UCSD-AML1 (cell line): Measurements from ENCODE around the gene AP2A1.

Experiments used
- DNase-seq: peaks from one replicate; lab custom pipeline; 2025; ENCODE audit not compliant: unreplicated experiment; lab: John Stamatoyannopoulos, UW

Gene AP2A1

DNA sequence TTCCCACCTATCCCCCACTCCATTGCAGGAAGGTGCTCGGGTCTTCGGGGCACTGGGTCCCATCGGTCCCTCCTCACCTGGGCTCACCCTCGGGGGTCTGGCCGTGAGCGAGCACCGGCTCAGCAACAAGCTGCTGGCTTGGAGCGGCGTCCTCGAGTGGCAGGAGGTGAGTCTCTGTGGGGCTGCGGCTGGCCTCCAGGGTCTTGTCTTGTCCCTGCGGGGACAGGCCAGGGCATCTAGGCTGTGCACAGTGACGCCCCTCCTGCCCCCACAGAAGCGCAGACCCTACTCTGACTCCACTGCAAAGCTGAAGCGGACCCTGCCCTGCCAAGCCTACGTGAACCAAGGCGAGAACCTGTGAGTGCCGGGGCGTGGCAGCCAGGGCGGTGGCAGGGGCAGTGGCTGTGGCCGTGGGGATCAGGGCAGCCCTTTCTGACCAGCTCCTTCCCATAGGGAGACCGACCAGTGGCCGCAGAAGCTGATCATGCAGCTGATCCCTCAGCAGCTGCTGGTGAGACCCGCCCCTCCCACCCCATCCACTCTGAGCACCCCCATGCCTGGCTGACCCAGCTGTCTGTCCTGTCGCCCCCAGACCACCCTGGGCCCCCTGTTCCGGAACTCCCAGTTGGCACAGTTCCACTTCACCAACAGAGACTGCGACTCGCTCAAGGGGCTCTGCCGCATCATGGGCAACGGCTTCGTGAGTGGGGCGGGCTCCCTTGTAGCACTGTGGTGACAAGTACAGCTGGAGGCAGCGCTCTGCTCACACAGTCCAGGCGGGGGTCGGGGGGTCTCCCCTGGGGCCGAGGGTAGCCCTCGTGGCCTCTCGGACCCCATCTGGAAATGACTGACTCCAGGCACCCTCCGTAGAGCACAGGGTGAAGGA, 87.8 kb downstream of the AP2A1 start:
- no peak for DNase-seq

- DNase-seq: no peak
Observed at GRCh38 chr19:49855277-49855675, 88.5 kb downstream of the AP2A1 start.

GRCh38 chr19:49855676-49856573, 89.1 kb downstream of the AP2A1 start:
- no peak for DNase-seq

DNA sequence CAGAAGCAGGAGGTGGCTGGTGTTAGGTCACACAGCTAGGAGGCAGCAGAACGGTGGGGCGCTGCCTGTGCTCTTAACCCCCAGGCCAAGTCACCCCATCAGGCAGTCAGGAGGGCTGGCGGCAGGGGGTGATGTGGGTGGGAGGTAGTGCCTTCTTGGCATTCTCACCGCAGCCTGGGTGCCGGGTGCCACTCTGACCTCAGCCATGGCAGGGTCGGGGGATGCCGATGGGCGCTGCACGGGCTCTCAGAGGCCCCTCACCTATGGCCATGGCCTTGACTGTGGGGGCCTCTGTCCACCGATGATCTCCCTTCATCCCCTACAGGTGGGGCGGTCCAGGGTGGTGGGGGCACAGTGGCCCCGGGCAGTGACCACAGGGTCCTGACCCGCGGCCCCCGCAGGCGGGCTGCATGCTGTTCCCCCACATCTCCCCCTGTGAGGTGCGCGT, 89.8 kb downstream of the AP2A1 start:
- DNase-seq: no peak
